ENCODE measurements around the gene PPY.
"Not testable (repeated sequence)": the region's sequence is repeated elsewhere in the genome, so short reads cannot be mapped to it uniquely, and the experiment has no call there.

PPY gene

GRCh38 chr17:43901861-43902589 is 40.3 kb downstream of the PPY start:
- no peak for DNase-seq

GRCh38 chr17:43900858-43901754 is 41.2 kb downstream of the PPY start:
- DNase-seq: no peak

- peak; percentile 87 to 90 for DNase-seq
Measured at GRCh38 chr17:43900183-43900857, 42.0 kb downstream of the PPY start.

- no peak for DNase-seq
Measured at GRCh38 chr17:43898446-43898845, 43.8 kb downstream of the PPY start.

- DNase-seq: no peak
Measured at GRCh38 chr17:43897831-43898230, 44.4 kb downstream of the PPY start.

GRCh38 chr17:43894494-43894893 is 47.8 kb downstream of the PPY start:
- DNase-seq: not testable (repeated sequence)

- no peak for DNase-seq
Measured at GRCh38 chr17:43892647-43892952, 49.7 kb downstream of the PPY start.

GRCh38 chr17:43891851-43892646 is 50.2 kb downstream of the PPY start:
- no peak for DNase-seq
